GM19351 (cell line): Measurements from ENCODE around the gene TCTA.
"Not testable (repeated sequence)": the region's sequence is repeated elsewhere in the genome, so short reads cannot be mapped to it uniquely, and the experiment has no call there.

Experiments
- ATAC-seq: cut with Tn5 transposase; IDR thresholded peaks from one replicate; pipeline ENCODE4 v1.9.1; 2021; ENCODE audit warnings: mild to moderate bottlenecking, moderate library complexity; ENCODE audit not compliant: unreplicated experiment

The TCTA gene, protein sequence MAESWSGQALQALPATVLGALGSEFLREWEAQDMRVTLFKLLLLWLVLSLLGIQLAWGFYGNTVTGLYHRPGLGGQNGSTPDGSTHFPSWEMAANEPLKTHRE

GRCh38 chr3:49411968-49412631 is at the start of gene TCTA, which contains the start of gene RHOA:
Gene TCTA, plus strand, starts transcription at chr3:49412423. Its CDS starts 4 bp downstream, at chr3:49412427.
Gene RHOA, minus strand, starts transcription at chr3:49411976. Its CDS starts 36,387 bp downstream, at chr3:49375589.
- peak; percentile 69 for ATAC-seq

DNA sequence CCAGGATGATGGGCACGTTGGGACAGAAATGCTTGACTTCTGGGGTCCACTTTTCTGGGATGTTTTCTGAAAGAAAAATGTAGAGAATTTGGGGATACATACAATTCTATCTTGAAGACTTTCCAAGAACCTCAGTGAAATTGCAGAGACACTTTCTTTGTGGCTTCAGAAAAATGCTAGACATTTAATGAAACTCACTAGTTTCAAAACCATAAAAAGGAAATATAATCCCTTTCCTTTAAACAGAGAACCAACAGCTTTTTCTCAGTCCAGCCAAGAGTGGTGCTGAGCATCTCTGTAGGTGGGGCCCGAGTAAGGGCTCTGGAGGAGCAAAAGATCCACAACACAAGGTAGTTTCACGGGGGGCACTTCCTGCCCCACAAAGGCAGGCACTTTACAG is 49.7 kb upstream of the TCTA start:
- ATAC-seq, result no peak

GRCh38 chr3:49370585-49371290 is 41.5 kb upstream of the TCTA start:
- no peak for ATAC-seq

DNA sequence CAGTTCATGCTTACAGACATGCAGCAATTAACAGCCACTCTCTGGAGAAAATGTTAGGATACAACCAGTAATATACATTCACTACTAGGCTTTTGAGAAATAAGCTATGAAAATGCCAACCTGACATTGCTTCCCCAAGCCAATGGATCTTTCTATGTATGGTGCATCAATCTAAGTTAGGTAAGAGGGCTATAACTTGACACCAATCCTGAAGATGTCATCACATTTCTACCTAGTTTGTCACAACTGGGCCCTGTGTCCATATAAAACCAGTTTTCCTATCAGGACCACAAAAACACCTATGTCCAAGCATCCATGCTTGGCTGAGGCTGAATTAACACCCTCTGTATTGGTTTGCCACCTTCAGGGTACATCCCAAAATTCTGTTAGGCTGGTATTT is 40.3 kb upstream of the TCTA start:
- ATAC-seq, result no peak

- no peak for ATAC-seq
These were observed 34.7 kb upstream of the TCTA start for GRCh38 chr3:49377483-49377882.

DNA sequence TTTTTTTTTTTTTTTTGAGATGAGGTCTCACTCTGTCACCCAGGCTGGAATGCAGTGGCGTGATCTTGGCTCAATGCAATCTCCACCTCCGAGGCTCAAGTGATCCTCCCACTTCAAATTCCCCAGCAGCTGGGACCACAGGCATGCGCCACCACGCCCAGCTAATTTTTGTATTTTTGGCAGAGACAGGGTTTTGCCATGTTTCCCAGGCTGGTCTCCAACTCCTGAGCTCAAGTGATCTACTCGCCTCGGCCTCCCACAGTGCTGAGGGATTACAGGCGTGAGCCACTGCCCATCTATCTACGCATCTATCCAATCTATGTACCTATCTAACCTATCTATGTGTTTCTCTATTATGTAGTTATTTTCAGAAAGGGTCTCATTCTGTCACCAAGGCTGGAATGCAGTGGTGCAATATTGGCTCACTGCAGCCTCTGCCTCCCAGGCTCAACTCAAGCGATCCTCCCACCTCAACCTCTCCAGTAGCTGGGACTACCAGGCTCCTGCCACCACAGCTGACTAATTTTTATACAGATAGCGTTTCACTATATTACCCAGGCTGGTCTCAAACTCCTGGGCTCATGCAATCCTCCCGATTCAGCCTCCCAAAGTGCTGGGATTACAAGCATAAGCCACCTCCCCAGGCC is 33.9 kb upstream of the TCTA start:
- no peak for ATAC-seq

DNA sequence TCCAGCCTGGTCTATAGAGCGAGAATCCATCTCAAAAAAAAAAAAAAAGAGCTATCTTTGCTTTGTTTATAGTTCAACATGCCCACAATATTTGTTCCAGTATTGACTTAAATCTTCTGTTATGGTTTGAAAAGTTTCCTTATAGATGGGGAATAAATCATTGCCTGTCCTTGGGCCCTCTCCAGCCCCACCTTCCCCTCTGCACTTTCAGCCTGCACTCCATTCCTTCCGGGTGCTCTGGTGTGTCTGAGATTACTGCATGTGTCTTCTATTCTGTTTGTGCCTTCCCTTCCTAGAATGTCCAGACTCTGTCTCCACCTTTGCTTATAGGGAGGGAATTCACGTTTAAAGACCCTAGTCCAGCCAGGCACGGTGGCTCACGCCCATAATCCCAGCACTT is 28.8 kb upstream of the TCTA start:
- ATAC-seq, result no peak

- ATAC-seq, result no peak
These were observed 26.6 kb upstream of the TCTA start for GRCh38 chr3:49385617-49386016.

- no peak for ATAC-seq
These were observed 26.0 kb upstream of the TCTA start for GRCh38 chr3:49386056-49386756.

- ATAC-seq, result no peak
These were observed 24.5 kb upstream of the TCTA start for GRCh38 chr3:49387721-49388120.

DNA sequence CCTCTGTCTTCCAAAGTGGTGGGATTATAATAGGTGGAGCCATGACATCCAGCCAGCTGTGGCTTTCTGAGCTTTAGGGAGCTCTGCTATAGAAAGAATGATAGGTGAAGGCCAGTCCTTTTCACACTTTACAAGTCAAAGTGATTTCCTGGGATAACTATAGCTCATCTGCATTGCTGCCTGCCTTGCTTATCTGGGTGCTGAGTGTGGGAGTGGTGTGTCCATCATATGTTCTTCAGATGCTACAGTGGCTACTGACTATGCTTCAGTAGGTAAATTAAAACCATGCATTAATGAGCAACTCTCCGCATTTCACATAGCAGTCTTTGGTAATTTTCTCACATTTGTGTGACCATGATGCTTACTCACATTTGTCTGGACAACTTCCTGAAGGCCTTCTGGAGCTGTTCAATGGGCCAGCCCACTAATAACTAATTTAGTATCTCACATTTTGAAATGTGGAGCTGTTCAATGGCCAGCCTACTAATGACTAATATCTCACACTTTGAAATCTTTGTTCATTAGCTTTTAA is 23.9 kb upstream of the TCTA start:
- no peak for ATAC-seq

- no peak for ATAC-seq
These were observed 22.9 kb upstream of the TCTA start for GRCh38 chr3:49389297-49389696.

GRCh38 chr3:49391310-49391709 is 20.9 kb upstream of the TCTA start:
- not testable (repeated sequence) for ATAC-seq

DNA sequence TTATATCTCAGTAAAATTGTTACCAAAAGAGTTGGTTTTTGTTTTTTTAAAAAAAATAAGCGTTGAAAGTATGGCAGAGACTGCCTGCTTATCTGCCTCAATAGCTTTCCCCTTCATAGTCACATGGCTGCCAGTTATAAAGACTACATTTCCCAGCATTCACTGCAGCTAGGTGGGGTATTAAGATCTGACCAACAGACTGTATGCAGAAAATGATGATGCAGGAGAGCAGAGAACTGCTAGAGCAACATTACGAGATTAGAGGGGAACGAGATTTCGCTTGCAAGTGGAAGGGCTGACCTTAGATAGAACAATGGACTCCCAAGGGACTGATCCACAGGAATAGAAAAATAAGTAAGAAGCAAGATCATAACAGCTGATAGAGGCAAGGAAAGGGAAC is 14.8 kb upstream of the TCTA start:
- no peak for ATAC-seq

- no peak for ATAC-seq
These were observed 12.8 kb upstream of the TCTA start for GRCh38 chr3:49399461-49399860.

DNA sequence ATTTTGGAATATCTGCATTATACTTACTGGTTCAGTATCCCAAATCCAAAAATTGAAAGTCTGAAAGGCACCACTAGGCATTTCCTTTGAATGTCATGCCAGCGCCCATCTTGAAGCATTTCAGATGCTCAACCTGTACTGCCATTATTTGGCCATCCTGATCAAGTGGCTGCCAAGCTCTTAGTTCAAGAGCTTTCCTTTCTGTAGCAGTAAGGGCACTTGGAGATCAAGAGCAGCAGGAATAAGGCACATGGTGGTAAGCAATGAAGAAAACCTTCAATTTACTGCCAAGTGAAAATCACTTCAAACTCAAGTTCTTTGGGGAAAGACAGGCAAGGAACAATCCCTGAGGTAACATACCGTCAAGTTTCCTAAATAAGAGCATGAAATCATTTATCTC is 10.5 kb upstream of the TCTA start:
- no peak for ATAC-seq

GRCh38 chr3:49403891-49404290 is 8.3 kb upstream of the TCTA start:
- no peak for ATAC-seq

DNA sequence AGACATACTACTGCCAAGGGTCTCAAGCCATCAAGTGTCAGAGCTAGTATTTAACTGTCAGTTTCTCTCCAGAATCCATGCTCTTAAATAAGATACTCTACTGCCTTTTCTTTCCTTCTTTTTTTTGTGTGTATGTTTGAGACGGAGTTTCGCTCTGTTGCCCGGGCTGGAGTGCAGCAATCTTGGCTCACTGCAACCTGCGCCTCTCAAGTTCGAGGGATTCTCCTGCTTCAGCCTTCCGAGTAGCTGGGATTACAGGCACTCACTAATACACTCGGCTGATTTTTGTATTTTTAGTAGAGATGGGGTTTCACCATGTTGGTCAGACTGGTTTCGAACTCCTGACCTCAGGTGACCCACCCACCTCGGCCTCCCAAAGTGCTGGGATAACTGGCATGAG is 6.7 kb upstream of the TCTA start:
- not testable (repeated sequence) for ATAC-seq

DNA sequence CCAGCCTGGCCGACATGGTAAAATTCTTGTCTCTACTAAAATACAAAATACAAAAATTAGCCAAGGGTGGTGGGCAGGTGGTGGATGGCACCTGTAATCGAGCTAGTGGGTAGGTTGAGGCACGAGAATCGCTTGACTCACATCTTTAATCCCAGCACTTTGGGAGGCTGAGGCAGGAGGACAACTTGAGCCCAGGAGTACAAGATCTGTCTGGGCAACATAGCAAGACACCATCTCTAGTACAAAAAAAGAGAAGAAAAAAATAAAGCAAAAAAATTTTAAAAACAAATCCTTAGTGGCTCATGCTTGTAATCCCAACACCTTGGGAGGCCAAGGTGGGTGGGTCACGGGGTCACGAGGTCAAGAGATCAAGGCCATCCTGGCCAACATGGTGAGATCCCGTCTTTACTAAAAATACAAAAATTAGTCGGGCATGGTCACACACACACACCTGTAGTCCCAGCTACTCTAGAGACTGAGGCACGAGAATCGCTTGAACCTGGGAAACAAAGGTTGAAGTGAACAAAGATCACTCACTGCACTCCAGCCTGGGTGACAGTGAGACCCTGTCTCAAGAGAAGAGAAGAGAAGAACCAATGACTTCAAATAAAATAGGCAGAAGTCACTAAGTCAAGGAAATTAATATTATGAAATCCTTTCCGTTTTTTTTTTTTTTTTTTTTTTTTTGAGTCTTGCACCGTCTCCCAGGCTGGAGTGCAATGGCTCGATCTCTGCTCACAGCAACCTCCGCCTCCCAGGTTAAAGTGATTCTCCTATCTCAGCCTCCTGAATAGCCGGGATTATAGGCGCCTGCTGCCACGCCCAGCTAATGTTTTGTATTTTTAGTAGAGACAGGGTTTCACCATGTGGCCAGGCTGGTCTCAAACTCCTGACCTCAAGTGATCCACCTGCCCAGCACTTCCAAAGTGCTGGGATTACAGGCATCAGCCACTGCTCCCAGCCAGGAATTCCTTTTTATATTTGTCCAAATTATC is 5.4 kb upstream of the TCTA start:
- ATAC-seq, result no peak
